ENCODE results near the gene IFNG-AS1.

Gene IFNG-AS1

GRCh38 chr12:68040450-68041075 lies 51.3 kb downstream of the IFNG-AS1 start:
- DNase-seq = peak; percentile 86

DNA sequence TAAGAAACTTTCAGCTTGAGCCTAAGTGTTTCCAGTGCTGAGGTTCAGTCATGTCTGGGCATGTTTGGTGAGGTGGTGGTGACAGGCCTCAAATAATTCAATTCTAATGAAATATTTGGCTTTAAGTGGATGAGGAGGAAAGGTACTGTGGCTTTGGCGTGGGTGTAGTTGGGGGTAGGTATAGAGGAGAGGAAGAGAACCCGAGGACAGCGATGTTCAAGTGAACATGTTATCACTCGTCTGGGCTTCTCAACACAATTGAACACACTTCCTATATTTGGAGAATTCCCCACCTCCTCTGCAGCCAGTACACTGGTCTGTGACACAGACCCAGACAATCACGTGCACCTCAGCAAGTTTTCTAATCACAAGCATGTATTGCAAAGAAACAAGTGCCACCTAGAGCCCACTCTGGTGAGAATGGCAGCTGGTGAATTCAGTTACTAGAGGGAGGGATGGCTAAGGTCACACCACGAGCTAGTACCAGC lies 53.0 kb downstream of the IFNG-AS1 start:
- DNase-seq = peak; percentile 65

GRCh38 chr12:68043435-68043834 lies 54.2 kb downstream of the IFNG-AS1 start:
- DNase-seq = no peak

DNA sequence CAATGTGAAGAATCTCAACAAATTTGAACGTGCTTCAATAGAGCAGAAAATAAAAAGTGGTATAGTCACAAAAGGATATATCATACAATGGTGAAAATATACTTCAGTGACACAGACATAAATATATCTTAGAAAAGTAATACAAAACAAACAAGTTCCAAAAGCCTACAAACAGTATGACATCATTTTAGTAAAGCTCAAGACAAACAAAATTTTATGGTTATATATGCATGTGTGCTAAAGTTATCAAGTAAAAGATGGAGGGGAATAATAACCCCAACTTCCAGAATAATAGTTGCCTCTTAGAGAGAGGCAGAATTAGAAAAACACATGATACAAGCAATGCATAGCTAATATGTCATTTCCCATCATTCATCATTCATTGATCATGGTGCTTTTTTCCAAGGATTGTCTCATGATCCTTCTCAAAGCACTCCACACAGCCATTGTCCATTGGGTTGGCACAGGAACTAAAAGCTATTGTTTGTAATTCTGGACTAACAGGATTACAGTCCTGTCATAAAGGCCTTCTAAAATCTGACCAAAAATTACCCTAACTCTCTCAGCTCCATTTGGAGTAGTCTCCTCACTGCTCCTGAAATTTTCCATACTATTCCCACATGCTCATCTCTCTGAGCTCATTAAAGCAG lies 59.5 kb downstream of the IFNG-AS1 start:
- no peak for DNase-seq

GRCh38 chr12:68056300-68056699 lies 67.1 kb downstream of the IFNG-AS1 start:
- no peak for DNase-seq

GRCh38 chr12:68063900-68064590 lies 74.8 kb downstream of the IFNG-AS1 start:
- no peak for DNase-seq

GRCh38 chr12:68065163-68065562 lies 75.9 kb downstream of the IFNG-AS1 start:
- DNase-seq = no peak

DNA sequence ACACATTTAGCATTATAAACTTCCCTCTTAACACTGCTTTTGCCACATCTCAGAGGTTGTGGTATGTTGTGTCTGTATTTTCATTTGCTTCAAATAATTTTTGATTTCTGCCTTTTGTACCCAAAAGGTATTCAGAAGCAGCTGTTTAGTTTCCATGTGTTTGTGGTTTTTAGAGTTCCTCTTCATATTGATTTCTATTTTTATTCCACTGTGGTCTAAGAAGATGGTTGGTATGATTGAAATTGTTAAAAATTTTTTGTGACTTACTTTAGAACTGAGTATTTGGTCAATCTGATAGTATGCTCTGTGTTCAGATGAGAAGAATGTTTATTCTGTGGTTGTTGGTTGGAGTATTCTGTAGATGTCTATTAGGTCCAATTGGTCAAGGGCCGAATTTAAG lies 76.4 kb downstream of the IFNG-AS1 start:
- DNase-seq = no peak

GRCh38 chr12:68067762-68068376 lies 78.6 kb downstream of the IFNG-AS1 start:
- peak; percentile 27 for DNase-seq

GRCh38 chr12:68069275-68069674 lies 80.0 kb downstream of the IFNG-AS1 start:
- no peak for DNase-seq

Measured in activated CD4-positive, alpha-beta T cell treated with anti-CD3 and anti-CD28 coated beads, Interleukin-10, Interleukin-2, amounts not matched to agents 100 ng/mL and 50 ng/mL, durations not matched to agents 16 hours and 8 hours (primary cell).